HG03378 (cell line): ENCODE measurements around the gene NODAL.

Experiments
- ATAC-seq: cut with Tn5 transposase; IDR thresholded peaks from one replicate; pipeline ENCODE4 v1.9.1; 2021; ENCODE audit warnings: mild to moderate bottlenecking, moderate library complexity; ENCODE audit not compliant: unreplicated experiment

Gene NODAL

GRCh38 chr10:70465278-70465677 is 23.8 kb upstream of the NODAL start:
- no peak for ATAC-seq

GRCh38 chr10:70462349-70462984 is 21.0 kb upstream of the NODAL start:
- no peak for ATAC-seq

- ATAC-seq = no peak
Measured at GRCh38 chr10:70461397-70462348, 20.2 kb upstream of the NODAL start.

- no peak for ATAC-seq
Measured at GRCh38 chr10:70459774-70460490, 18.5 kb upstream of the NODAL start.

GRCh38 chr10:70459061-70459773 is 17.7 kb upstream of the NODAL start:
- ATAC-seq = no peak

- no peak for ATAC-seq
Measured at GRCh38 chr10:70458329-70459060, 17.0 kb upstream of the NODAL start.

- ATAC-seq = no peak
Measured at GRCh38 chr10:70457759-70458305, 16.4 kb upstream of the NODAL start.

GRCh38 chr10:70456164-70456563 is 14.7 kb upstream of the NODAL start:
- no peak for ATAC-seq

- no peak for ATAC-seq
Measured at GRCh38 chr10:70455213-70455630, 13.7 kb upstream of the NODAL start.

GRCh38 chr10:70448236-70448635 is 6.8 kb upstream of the NODAL start:
- ATAC-seq = no peak

GRCh38 chr10:70445718-70446657 is 4.5 kb upstream of the NODAL start:
- no peak for ATAC-seq

GRCh38 chr10:70444744-70445143 is 3.3 kb upstream of the NODAL start:
- no peak for ATAC-seq

- no peak for ATAC-seq
Measured at GRCh38 chr10:70442332-70442988, 979 bp upstream of the NODAL start.

- no peak for ATAC-seq
Measured at GRCh38 chr10:70441895-70442309, 421 bp upstream of the NODAL start.

- ATAC-seq = no peak
Measured at GRCh38 chr10:70440296-70441160, 953 bp downstream of the NODAL start.

- ATAC-seq = no peak
Measured at GRCh38 chr10:70437721-70438120, 3.8 kb downstream of the NODAL start.
